Stomach (tissue), 9 donors: ENCODE measurements around the gene MAN2C1. TPM values are rescaled to one million over a fixed set of nuclear protein-coding genes. Genes with fewer than 3 reads are reported as not detected.

Experiments
- DNase-seq, 2 donors: peaks; one replicate each; pipeline versions ENCODE4 v3.0.0 to v3.0.0-alpha.2; 2013 to 2019
- H3K27ac ChIP-seq, 5 donors: fragments of 200-600 bp in 4 of 5; sonication (generic) in 4 of 5; one replicate each; pipeline ENCODE4 v1.5.1; 2013 to 2019; ENCODE audit warnings: mild to moderate bottlenecking in 1 of 5, moderate library complexity in 1 of 5
- H3K27me3 ChIP-seq, 3 donors: fragments of 200-600 bp; sonication (generic); one replicate each; pipeline ENCODE4 v1.5.1; 2017 to 2019; ENCODE audit warnings: mixed run types in 1 of 3
- H3K36me3 ChIP-seq, 4 donors: fragments of 200-600 bp; sonication (generic); 1 replicate in 3 of 4; 2 replicates in 1 of 4; pipeline ENCODE4 v1.5.1; 2016 to 2019
- H3K4me1 ChIP-seq, 4 donors: fragments of 200-600 bp; sonication (generic); one replicate each; pipeline ENCODE4 v1.5.1; 2016 to 2019
- H3K4me3 ChIP-seq, 4 donors: fragments of 200-600 bp; sonication (generic) in 3 of 4; one replicate each; pipeline ENCODE4 v1.5.1; 2016 to 2019; ENCODE audit warnings: mild to moderate bottlenecking in 1 of 4
- H3K9me3 ChIP-seq, 4 donors: fragments of 200-600 bp; sonication (generic); one replicate each; pipeline ENCODE4 v1.5.1; 2016 to 2019
- EP300 ChIP-seq: sonication (generic); formaldehyde crosslinking; IDR thresholded peaks from one replicate; pipeline ENCODE4 v1.6.1; 2017; ENCODE audit warnings: antibody characterized with exemption
- POLR2A ChIP-seq, 4 donors: fragments of 450-650 bp; IDR thresholded peaks; one replicate each; pipeline ENCODE4 v1.6.1; 2016; ENCODE audit warnings: antibody characterized with exemption in 4 of 4, control low read depth in 2 of 4, mild to moderate bottlenecking in 1 of 4, moderate library complexity in 1 of 4
- POLR2AphosphoS5 ChIP-seq, 3 donors: sonication (generic); formaldehyde crosslinking; IDR thresholded peaks; one replicate each; pipeline ENCODE4 v1.6.1; 2016; ENCODE audit warnings: antibody characterized with exemption in 3 of 3
- WGBS, 5 donors: extraction: QIAGEN DNeasy Blood & Tissue Kit in 3 of 5; methylation state at CpG; one replicate each; pipeline versions ENCODE4 v1.1.5 to v1.1.7; 2013 to 2018; 5-methylcytosine and 5-hydroxymethylcytosine counted together
- intact Hi-C: fragments of 100-400 bp; cut with DNase I; formaldehyde crosslinking; loops from one replicate; pipeline ENCODE4 v1.15.1; 2023; ENCODE audit warnings: low total_unique reads
- polyA plus RNA-seq, 3 donors: library from polyadenylated mRNA; stranded (reverse); fragments of 200-250 nt; gene quantifications; one replicate each; pipeline ENCODE4 v1.2.3, GENCODE V29; 2013
- total RNA-seq, 5 donors: library from RNA; depleted of rRNA; stranded (reverse); fragments of >200 nt; gene quantifications; one replicate each; pipeline versions ENCODE4 v1.1.0 to v1.2.3, GENCODE V29; 2014 to 2016
- TF ChIP-seq, protein P1 (sequence below), 7 experiments: fragments of 450-650 bp in 4 of 7; fragments of 200-600 bp in 3 of 7; sonication (generic) in 3 of 7; IDR thresholded peaks; one replicate each; pipeline ENCODE4 v1.5.1; 2016 to 2019; ENCODE audit warnings: antibody characterized with exemption in 7 of 7, control low read depth in 2 of 7, mild to moderate bottlenecking in 1 of 7
- donor health status: healthy with polysubstance abuse.
- donor health status: Bipolar disorder and iron deficiency.
- donor health status: healthy.

The MAN2C1 gene
- total and polyA plus RNA-seq, 8 donors = 103 to 629 (median 262) TPM

- Histone ChIP-seq H3K4me1 (no peaks in the 10 kb centered on the region), H3K36me3 (no peaks in the 10 kb centered on the region), H3K4me3 (no peak overlapping the region), H3K27ac (no peak overlapping the region), H3K27me3 (no peaks in the 10 kb centered on the region), H3K9me3 (no peaks in the 10 kb centered on the region)
- no peak for TF ChIP-seq POLR2A (IDR thresholded peaks at IDR 0.05)
- TF ChIP-seq, protein P1, sequence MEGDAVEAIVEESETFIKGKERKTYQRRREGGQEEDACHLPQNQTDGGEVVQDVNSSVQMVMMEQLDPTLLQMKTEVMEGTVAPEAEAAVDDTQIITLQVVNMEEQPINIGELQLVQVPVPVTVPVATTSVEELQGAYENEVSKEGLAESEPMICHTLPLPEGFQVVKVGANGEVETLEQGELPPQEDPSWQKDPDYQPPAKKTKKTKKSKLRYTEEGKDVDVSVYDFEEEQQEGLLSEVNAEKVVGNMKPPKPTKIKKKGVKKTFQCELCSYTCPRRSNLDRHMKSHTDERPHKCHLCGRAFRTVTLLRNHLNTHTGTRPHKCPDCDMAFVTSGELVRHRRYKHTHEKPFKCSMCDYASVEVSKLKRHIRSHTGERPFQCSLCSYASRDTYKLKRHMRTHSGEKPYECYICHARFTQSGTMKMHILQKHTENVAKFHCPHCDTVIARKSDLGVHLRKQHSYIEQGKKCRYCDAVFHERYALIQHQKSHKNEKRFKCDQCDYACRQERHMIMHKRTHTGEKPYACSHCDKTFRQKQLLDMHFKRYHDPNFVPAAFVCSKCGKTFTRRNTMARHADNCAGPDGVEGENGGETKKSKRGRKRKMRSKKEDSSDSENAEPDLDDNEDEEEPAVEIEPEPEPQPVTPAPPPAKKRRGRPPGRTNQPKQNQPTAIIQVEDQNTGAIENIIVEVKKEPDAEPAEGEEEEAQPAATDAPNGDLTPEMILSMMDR (IDR thresholded peaks at IDR 0.05) = no peak
- TF ChIP-seq EP300 = no peak
- TF ChIP-seq POLR2AphosphoS5 (IDR thresholded peaks at IDR 0.05) = no peak
- intact Hi-C loops = no loop called here
- 80 to 98% (median 88%) methylated on average over 2 of the region's 2 CpGs for WGBS, 5 donors
- no peak for DNase-seq
These were observed 38.8 kb downstream of the MAN2C1 start for GRCh38 chr15:75329571-75329970.

DNA sequence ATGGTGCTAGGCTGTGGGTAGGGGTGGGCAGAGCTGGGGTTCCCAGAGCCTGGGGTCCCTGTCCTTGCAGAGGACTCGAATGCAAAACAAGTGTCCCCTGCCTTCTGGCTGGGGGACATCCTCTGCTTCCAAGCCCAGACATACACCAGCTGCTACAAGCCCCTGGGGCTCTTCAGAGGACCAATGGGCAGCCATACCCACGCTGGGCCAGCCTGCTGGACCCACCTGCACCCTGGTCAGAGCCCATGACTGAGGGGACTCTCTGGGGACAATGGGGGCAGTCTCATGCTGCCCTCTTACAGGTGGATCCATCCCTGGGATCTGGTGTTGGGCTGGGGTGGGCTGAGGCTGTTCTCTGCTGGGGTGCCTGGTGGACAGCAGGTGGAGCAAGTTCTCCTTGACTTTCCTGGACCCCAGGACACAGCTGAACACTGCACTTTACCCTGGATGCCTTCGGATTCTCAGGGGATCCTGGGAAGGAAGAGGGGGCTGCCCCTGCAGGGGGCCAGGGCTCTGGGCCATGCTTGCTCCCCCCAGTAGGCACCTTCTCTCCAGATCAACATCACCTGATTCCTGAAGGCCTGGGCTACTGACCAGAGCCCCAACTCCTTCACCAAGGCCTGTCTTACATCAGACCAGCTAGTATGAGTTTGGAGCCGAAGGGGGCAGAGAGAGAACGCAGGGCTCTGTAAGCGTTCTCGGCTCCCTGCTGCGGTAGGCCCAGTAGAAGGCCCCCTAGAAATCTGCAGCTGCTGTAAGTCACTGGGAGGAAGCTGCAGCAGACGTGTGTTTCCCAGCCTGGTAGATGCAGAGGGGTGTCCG lies 39.7 kb downstream of the MAN2C1 start:
- H3K4me1 ChIP-seq = no peaks in the 10 kb centered on the region
- H3K36me3 ChIP-seq = no peaks in the 10 kb centered on the region
- H3K27ac ChIP-seq = no peak overlapping the region
- no peaks in the 10 kb centered on the region for H3K9me3 ChIP-seq
- no peak for DNase-seq
- H3K27me3 ChIP-seq = no peaks in the 10 kb centered on the region
- 67 to 75% (median 72%) methylated on average over 8 to 10 of the region's 10 CpGs for WGBS, 5 donors
- intact Hi-C loops = no loop called here
- H3K4me3 ChIP-seq = no peak overlapping the region
- TF ChIP-seq EP300 (no peak), POLR2A (IDR thresholded peaks at IDR 0.05) (no peak), POLR2AphosphoS5 (IDR thresholded peaks at IDR 0.05) (no peak)
- TF ChIP-seq, protein P1 (IDR thresholded peaks at IDR 0.05) = no peak

GRCh38 chr15:75327491-75327890 lies 40.9 kb downstream of the MAN2C1 start:
- DNase-seq = no peak
- H3K36me3 ChIP-seq = no peaks in the 10 kb centered on the region
- TF ChIP-seq, protein P1 (IDR thresholded peaks at IDR 0.05) = no peak
- no peak for TF ChIP-seq POLR2AphosphoS5 (IDR thresholded peaks at IDR 0.05)
- no peak for TF ChIP-seq POLR2A (IDR thresholded peaks at IDR 0.05)
- no peak for TF ChIP-seq EP300
- H3K4me1 ChIP-seq = no peaks in the 10 kb centered on the region
- 55 to 82% (median 76%) methylated on average over 2 to 3 of the region's 3 CpGs for whole genome bisulfite sequencing, 5 donors
- no peaks in the 10 kb centered on the region for H3K9me3 ChIP-seq
- intact Hi-C loops = no loop called here
- no peaks in the 10 kb centered on the region for H3K27me3 ChIP-seq
- no peak overlapping the region for H3K27ac ChIP-seq
- no peak overlapping the region for H3K4me3 ChIP-seq

- Histone ChIP-seq H3K27me3 (no peaks in the 10 kb centered on the region), H3K4me1 (no peaks in the 10 kb centered on the region), H3K4me3 (no peak overlapping the region), H3K36me3 (no peaks in the 10 kb centered on the region), H3K27ac (no peak overlapping the region), H3K9me3 (no peaks in the 10 kb centered on the region)
- TF ChIP-seq POLR2AphosphoS5 (IDR thresholded peaks at IDR 0.05) = no peak
- WGBS, 5 donors = 68 to 81% (median 71%) methylated on average over 4 of the region's 4 CpGs
- no peak for DNase-seq
- intact Hi-C loops = no loop called here
These were observed 41.4 kb downstream of the MAN2C1 start for GRCh38 chr15:75327005-75327404.

DNA sequence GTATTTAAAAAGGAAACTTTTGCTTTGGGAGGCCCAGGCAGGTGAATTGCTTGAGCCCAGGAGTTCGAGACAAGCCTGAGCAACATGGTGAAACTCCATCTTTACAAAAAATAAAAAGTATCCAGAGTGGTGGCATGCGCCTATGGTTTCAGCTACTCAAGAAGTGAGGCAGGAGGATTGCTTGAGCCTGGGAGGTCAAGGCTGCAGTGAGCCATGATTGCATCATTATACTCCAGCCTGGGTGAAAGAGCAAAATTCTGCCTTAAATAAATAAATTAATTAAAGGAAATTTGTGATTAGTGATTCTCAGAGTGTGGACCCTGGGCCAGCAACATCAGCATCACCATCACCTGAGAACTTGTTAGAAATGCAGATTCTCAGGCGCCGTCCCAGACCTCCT lies 42.5 kb downstream of the MAN2C1 start:
- no peaks in the 10 kb centered on the region for H3K4me1 ChIP-seq
- TF ChIP-seq, protein P1 (IDR thresholded peaks at IDR 0.05) = no peak
- no peak for TF ChIP-seq POLR2A (IDR thresholded peaks at IDR 0.05)
- TF ChIP-seq EP300 = no peak
- no peak for TF ChIP-seq POLR2AphosphoS5 (IDR thresholded peaks at IDR 0.05)
- no peak overlapping the region for H3K4me3 ChIP-seq
- 86 to 99% (median 87%) methylated on average over 4 of the region's 4 CpGs for WGBS, 5 donors
- H3K27me3 ChIP-seq = no peaks in the 10 kb centered on the region
- H3K9me3 ChIP-seq = no peaks in the 10 kb centered on the region
- H3K27ac ChIP-seq = no peak overlapping the region
- intact Hi-C loops = no loop called here
- DNase-seq = no peak
- H3K36me3 ChIP-seq = no peaks in the 10 kb centered on the region
